Measurements from ENCODE around the gene TGFBRAP1. TPM values are rescaled to one million over a fixed set of nuclear protein-coding genes. Genes with fewer than 3 reads are reported as not detected.

The TGFBRAP1 gene
- total RNA-seq, 1 experiment from 2014 or later, result 16.7 TPM

- Histone ChIP-seq H4K20me1 (ENCODE audit: insufficient read depth) (no peaks in the 10 kb centered on the region), H3K27me3 (ENCODE audit: insufficient read depth, low read depth) (no peaks in the 10 kb centered on the region), H3K4me2 (no peak overlapping the region), H3F3A (ENCODE audit: insufficient read depth, low read depth) (no peaks in the 10 kb centered on the region), H3K4me3 (no peak overlapping the region), H3K79me2 (ENCODE audit: low read depth) (no peaks in the 10 kb centered on the region), H3K9me3 (ENCODE audit: insufficient read depth, low read depth) (no peaks in the 10 kb centered on the region), H3K27ac (no peak overlapping the region), H3K9me2 (ENCODE audit: insufficient read depth) (no peaks in the 10 kb centered on the region), H3K36me3 (ENCODE audit: low read depth) (no peaks in the 10 kb centered on the region), H3K4me1 (replicated peaks; ENCODE audit: insufficient read depth) (no peaks in the 10 kb centered on the region), H2AFZ (no peak overlapping the region)
- intact Hi-C loops (cut with micrococcal nuclease; ENCODE audit: unreplicated experiment), result no loop called here
- no TSS peak for BruUV-seq (replicated peaks)
- TF ChIP-seq, protein P1, sequence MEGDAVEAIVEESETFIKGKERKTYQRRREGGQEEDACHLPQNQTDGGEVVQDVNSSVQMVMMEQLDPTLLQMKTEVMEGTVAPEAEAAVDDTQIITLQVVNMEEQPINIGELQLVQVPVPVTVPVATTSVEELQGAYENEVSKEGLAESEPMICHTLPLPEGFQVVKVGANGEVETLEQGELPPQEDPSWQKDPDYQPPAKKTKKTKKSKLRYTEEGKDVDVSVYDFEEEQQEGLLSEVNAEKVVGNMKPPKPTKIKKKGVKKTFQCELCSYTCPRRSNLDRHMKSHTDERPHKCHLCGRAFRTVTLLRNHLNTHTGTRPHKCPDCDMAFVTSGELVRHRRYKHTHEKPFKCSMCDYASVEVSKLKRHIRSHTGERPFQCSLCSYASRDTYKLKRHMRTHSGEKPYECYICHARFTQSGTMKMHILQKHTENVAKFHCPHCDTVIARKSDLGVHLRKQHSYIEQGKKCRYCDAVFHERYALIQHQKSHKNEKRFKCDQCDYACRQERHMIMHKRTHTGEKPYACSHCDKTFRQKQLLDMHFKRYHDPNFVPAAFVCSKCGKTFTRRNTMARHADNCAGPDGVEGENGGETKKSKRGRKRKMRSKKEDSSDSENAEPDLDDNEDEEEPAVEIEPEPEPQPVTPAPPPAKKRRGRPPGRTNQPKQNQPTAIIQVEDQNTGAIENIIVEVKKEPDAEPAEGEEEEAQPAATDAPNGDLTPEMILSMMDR (conservative IDR thresholded peaks at IDR 0.05), result no peak
- no peak for TF ChIP-seq EZH2 (IDR thresholded peaks at IDR 0.05; ENCODE audit: low read depth)
- CTCF ChIA-PET, result no interaction called here
- DNase-seq, result no peak
- POLR2A ChIA-PET (ENCODE audit: unreplicated experiment), result no interaction called here
Observed at GRCh38 chr2:105278654-105279053, 50.9 kb downstream of the TGFBRAP1 start.

- Histone ChIP-seq H3K9me3 (ENCODE audit: insufficient read depth, low read depth) (no peaks in the 10 kb centered on the region), H3K36me3 (ENCODE audit: low read depth) (peaks cover 4% of the 10 kb centered on the region; the same call in 1 of the 2 replicates), H3K9me2 (ENCODE audit: insufficient read depth) (no peaks in the 10 kb centered on the region), H3K79me2 (ENCODE audit: low read depth) (no peaks in the 10 kb centered on the region), H4K20me1 (ENCODE audit: insufficient read depth) (no peaks in the 10 kb centered on the region), H3K27ac (no peak overlapping the region), H2AFZ (no peak overlapping the region), H3F3A (ENCODE audit: insufficient read depth, low read depth) (no peaks in the 10 kb centered on the region), H3K27me3 (ENCODE audit: insufficient read depth, low read depth) (no peaks in the 10 kb centered on the region), H3K4me3 (no peak overlapping the region), H3K4me2 (no peak overlapping the region), H3K4me1 (replicated peaks; ENCODE audit: insufficient read depth) (no peaks in the 10 kb centered on the region)
- TF ChIP-seq EZH2 (IDR thresholded peaks at IDR 0.05; ENCODE audit: low read depth), result no peak
- TF ChIP-seq, protein P1 (conservative IDR thresholded peaks at IDR 0.05), result no peak
- BruUV-seq (replicated peaks), result no TSS peak
- ChIA-PET POLR2A (ENCODE audit: unreplicated experiment) (no interaction called here), CTCF (no interaction called here)
- no peak for DNase-seq
- intact Hi-C loops (cut with micrococcal nuclease; ENCODE audit: unreplicated experiment), result no loop called here
Observed at GRCh38 chr2:105274046-105274445, 55.5 kb downstream of the TGFBRAP1 start.

GRCh38 chr2:105272176-105272575 is 57.4 kb downstream of the TGFBRAP1 start:
- intact Hi-C loops (cut with micrococcal nuclease; ENCODE audit: unreplicated experiment), result no loop called here
- Histone ChIP-seq H3K9me3 (ENCODE audit: insufficient read depth, low read depth) (no peaks in the 10 kb centered on the region), H3K36me3 (ENCODE audit: low read depth) (peaks cover 4% of the 10 kb centered on the region; the same call in 1 of the 2 replicates), H3K27me3 (ENCODE audit: insufficient read depth, low read depth) (no peaks in the 10 kb centered on the region), H4K20me1 (ENCODE audit: insufficient read depth) (no peaks in the 10 kb centered on the region), H3K4me3 (no peak overlapping the region), H3K27ac (no peak overlapping the region), H3K4me1 (replicated peaks; ENCODE audit: insufficient read depth) (no peaks in the 10 kb centered on the region), H3F3A (ENCODE audit: insufficient read depth, low read depth) (no peaks in the 10 kb centered on the region; the same call in 1 of the 2 replicates), H3K79me2 (ENCODE audit: low read depth) (no peaks in the 10 kb centered on the region), H3K4me2 (no peak overlapping the region), H3K9me2 (ENCODE audit: insufficient read depth) (no peaks in the 10 kb centered on the region), H2AFZ (no peak overlapping the region)
- ChIA-PET CTCF (no interaction called here), POLR2A (ENCODE audit: unreplicated experiment) (no interaction called here)
- DNase-seq, result no peak
- no peak for TF ChIP-seq EZH2 (IDR thresholded peaks at IDR 0.05; ENCODE audit: low read depth)
- TF ChIP-seq, protein P1 (conservative IDR thresholded peaks at IDR 0.05), result no peak
- no TSS peak for BruUV-seq (replicated peaks)

Measured in PC-9 (cell line).